Measurements from ENCODE around the gene SUPT3H. TPM values are rescaled to one million over a fixed set of nuclear protein-coding genes. Genes with fewer than 3 reads are reported as not detected.

Gene SUPT3H
- total and polyA plus RNA-seq, 2 donors from 2014 or later, result 10.1 to 12.5 TPM

DNA sequence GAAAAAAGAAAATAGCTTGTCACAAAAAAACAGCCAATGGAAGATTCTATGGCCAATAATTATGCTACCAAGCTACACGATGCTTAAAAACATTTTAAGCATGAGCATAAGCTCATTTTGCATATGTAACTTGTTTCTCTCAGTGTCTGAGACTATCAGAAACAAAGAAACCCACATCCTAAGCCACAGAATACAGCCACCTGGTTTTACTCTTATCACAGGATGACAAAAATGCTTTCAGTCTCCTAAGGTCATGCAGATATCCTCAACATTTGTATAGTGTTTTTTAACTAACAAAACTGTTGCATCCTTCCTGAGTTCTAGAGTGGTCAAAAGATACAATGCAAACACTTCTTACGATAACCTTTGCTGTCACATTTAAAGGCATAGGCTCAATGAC lies 221.7 kb downstream of the SUPT3H start:
- Histone ChIP-seq H3K4me1 (ENCODE audit: control insufficient read depth in 2 of 3, insufficient read depth in 2 of 3, low read depth in 1 of 3, low read length in 3 of 3) (no peaks in the 10 kb centered on the region), H3K27ac (ENCODE audit: low read depth in 2 of 2, low read length in 2 of 2) (no peak overlapping the region), H3K4me3 (ENCODE audit: low read length in 3 of 3) (no peak overlapping the region), H3K9me3 (ENCODE audit: control insufficient read depth in 2 of 3, insufficient read depth in 1 of 3, low read length in 3 of 3) (no peaks in the 10 kb centered on the region), H3K27me3 (ENCODE audit: control insufficient read depth, insufficient read depth, low read length) (no peaks in the 10 kb centered on the region), H3K9ac (ENCODE audit: low read length in 3 of 3) (no peak overlapping the region), H3K36me3 (ENCODE audit: control insufficient read depth in 2 of 3, insufficient read depth in 3 of 3, low read length in 3 of 3) (no peaks in the 10 kb centered on the region)
- TF ChIP-seq, protein P1, sequence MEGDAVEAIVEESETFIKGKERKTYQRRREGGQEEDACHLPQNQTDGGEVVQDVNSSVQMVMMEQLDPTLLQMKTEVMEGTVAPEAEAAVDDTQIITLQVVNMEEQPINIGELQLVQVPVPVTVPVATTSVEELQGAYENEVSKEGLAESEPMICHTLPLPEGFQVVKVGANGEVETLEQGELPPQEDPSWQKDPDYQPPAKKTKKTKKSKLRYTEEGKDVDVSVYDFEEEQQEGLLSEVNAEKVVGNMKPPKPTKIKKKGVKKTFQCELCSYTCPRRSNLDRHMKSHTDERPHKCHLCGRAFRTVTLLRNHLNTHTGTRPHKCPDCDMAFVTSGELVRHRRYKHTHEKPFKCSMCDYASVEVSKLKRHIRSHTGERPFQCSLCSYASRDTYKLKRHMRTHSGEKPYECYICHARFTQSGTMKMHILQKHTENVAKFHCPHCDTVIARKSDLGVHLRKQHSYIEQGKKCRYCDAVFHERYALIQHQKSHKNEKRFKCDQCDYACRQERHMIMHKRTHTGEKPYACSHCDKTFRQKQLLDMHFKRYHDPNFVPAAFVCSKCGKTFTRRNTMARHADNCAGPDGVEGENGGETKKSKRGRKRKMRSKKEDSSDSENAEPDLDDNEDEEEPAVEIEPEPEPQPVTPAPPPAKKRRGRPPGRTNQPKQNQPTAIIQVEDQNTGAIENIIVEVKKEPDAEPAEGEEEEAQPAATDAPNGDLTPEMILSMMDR (IDR thresholded peaks at IDR 0.05; ENCODE audit: borderline replicate concordance, extremely low read depth, insufficient read depth), result no peak
- DNase-seq (no peak), FAIRE-seq (no peak)
- intact Hi-C loops (cut with DNase I), result no loop called here

DNA sequence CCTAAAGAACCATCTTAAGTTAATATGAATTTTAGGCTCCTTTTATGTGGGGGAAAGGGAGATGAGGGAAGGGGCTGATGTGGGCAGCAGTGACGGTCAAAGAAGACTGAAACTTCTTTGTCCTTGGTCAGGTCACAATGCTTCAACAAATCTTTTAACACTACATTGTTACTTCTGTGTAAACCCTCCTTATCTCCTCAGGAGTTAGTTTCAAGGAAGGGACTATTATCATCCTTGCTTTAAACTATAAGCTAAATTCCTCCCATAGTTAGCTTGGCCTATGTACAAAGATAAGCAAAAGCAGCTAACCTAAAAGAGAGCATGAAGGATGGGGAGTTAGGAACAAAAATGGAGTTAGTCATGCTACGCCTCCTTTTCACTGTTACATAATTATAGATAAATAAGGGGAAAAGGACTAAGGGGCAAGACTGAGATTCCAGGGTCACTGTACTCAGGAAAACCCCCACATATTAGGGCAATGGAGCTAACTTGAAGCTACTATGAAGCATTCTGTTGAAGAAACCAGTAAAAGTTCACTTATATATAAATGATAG lies 222.3 kb downstream of the SUPT3H start:
- Histone ChIP-seq H3K36me3 (ENCODE audit: control insufficient read depth in 2 of 3, insufficient read depth in 3 of 3, low read length in 3 of 3) (no peaks in the 10 kb centered on the region), H3K4me1 (ENCODE audit: control insufficient read depth in 2 of 3, insufficient read depth in 2 of 3, low read depth in 1 of 3, low read length in 3 of 3) (no peaks in the 10 kb centered on the region), H3K4me3 (ENCODE audit: low read length in 3 of 3) (no peak overlapping the region), H3K9ac (ENCODE audit: low read length in 3 of 3) (no peak overlapping the region), H3K9me3 (ENCODE audit: control insufficient read depth in 2 of 3, insufficient read depth in 1 of 3, low read length in 3 of 3) (no peaks in the 10 kb centered on the region), H3K27me3 (ENCODE audit: control insufficient read depth, insufficient read depth, low read length) (no peaks in the 10 kb centered on the region), H3K27ac (ENCODE audit: low read depth in 2 of 2, low read length in 2 of 2) (no peak overlapping the region)
- DNase-seq (no peak), FAIRE-seq (no peak)
- TF ChIP-seq, protein P1 (IDR thresholded peaks at IDR 0.05; ENCODE audit: borderline replicate concordance, extremely low read depth, insufficient read depth), result no peak
- intact Hi-C loops (cut with DNase I), result no loop called here

DNA sequence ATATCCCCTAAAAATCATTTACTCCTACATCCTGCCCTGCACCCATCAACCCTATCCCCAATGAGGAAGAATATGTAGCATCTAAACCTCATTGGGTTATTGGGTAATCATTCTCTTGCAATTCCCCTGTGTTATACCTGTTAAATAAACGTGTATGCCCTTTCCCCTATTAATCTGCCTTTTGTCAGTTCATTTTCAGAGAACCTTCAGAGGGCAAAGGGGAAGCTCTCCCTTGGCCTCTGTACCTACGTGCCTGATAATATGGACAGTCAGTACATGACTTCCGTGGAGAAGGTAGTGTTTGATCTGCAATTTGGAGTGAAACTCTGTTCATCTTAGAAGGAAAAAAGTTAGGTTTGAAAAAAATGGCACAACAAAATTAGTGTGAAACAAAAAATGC lies 223.1 kb downstream of the SUPT3H start:
- intact Hi-C loops (cut with DNase I), result no loop called here
- Histone ChIP-seq H3K4me1 (ENCODE audit: control insufficient read depth in 2 of 3, insufficient read depth in 2 of 3, low read depth in 1 of 3, low read length in 3 of 3) (no peaks in the 10 kb centered on the region), H3K27me3 (ENCODE audit: control insufficient read depth, insufficient read depth, low read length) (no peaks in the 10 kb centered on the region), H3K9ac (ENCODE audit: low read length in 3 of 3) (no peak overlapping the region), H3K27ac (ENCODE audit: low read depth in 2 of 2, low read length in 2 of 2) (no peak overlapping the region), H3K36me3 (ENCODE audit: control insufficient read depth in 2 of 3, insufficient read depth in 3 of 3, low read length in 3 of 3) (no peaks in the 10 kb centered on the region), H3K4me3 (ENCODE audit: low read length in 3 of 3) (no peak overlapping the region), H3K9me3 (ENCODE audit: control insufficient read depth in 2 of 3, insufficient read depth in 1 of 3, low read length in 3 of 3) (no peaks in the 10 kb centered on the region)
- TF ChIP-seq, protein P1 (IDR thresholded peaks at IDR 0.05; ENCODE audit: borderline replicate concordance, extremely low read depth, insufficient read depth), result no peak
- FAIRE-seq (no peak), DNase-seq (no peak)
